ENCODE data around the gene CCDC85C.

The CCDC85C gene

DNA sequence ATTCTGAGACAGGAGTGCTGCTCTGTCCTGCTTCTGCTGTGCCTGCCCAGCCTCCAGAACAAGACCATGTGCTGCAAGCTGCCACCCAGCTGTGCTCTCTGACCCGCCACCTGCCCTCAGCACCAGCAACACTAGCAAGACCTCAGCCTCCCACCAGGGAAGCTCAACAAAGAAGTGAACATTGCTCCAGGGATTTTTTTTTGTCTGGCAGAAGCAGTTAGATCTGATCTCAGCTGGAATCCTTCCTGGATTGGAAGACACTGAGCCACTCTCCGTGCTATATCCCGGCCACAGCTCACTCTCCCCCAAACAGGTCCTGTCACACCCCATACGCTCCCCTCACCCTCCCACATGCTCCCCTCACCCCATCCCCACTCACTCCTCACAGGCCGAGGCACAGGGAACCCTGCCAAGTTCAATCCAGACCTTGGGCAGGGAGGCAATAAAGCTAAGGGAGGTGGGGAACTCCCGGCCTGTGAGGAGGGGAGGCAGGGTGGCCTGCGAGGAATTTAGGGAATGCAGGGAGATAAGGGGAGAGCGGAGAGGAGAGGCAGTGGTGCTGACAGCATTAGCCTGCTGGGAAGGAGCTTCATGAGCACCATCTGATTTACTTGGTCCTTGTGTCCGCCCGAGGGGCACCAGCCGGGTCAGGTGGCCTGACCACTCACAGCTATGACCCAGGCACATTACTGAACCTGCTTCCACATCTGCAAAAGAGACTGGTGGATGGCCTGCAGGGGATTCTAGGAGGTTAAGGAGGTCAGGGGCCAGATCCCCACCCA, 29.7 kb downstream of the CCDC85C start:
- in situ Hi-C loops (cut with MboI; ENCODE audit: low sequenced_read_pairs), result no loop called here

- in situ Hi-C loops (cut with MboI; ENCODE audit: low sequenced_read_pairs), result no loop called here
These were observed 30.4 kb downstream of the CCDC85C start for GRCh38 chr14:99573436-99574098.

- in situ Hi-C loops (cut with MboI; ENCODE audit: low sequenced_read_pairs), result no loop called here
These were observed 31.0 kb downstream of the CCDC85C start for GRCh38 chr14:99573000-99573330.

DNA sequence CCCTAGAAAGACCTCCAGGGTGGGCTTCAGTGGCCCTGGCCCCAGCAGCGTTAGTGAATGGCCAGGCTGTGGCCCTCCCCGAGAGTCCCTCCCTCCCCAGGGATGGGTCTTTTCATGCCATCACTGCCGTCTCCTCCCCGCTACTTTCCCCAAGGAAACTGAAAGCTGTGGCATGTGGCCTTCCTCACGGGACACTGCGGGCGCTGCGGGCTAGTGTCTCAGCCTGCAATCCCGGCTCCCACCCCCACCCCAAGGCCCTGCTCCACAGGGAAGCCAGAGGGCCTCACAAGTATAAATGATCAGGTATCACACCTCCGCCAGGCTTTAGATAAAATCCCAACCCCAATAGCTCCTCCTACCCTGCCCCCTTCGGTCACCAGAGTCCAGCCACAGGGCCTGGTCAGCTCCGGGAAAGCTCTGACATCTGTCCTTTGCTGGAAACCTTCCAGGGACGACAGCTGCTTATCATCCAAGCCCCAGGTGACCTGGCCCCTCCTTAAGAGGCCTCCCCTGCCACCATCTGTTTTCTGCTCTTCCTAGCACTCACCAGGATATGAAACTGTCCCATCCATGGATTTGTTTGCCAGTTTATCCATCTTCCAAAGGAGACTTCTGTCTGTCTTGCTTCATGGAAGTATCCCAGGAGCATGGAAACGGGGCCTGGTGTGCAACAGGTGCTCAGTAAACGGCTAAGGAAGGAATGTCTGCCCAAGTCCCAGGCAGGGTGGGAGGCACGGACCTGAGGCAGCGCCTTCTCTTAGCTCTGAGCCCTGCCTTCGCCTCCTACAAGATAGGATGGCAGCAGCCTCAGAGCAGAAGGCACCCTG, 31.6 kb downstream of the CCDC85C start:
- in situ Hi-C loops (cut with MboI; ENCODE audit: low sequenced_read_pairs), result no loop called here

- in situ Hi-C loops (cut with MboI; ENCODE audit: low sequenced_read_pairs), result no loop called here
These were observed 32.6 kb downstream of the CCDC85C start for GRCh38 chr14:99571303-99571986.

- in situ Hi-C loops (cut with MboI; ENCODE audit: low sequenced_read_pairs), result no loop called here
These were observed 33.3 kb downstream of the CCDC85C start for GRCh38 chr14:99570544-99571302.

DNA sequence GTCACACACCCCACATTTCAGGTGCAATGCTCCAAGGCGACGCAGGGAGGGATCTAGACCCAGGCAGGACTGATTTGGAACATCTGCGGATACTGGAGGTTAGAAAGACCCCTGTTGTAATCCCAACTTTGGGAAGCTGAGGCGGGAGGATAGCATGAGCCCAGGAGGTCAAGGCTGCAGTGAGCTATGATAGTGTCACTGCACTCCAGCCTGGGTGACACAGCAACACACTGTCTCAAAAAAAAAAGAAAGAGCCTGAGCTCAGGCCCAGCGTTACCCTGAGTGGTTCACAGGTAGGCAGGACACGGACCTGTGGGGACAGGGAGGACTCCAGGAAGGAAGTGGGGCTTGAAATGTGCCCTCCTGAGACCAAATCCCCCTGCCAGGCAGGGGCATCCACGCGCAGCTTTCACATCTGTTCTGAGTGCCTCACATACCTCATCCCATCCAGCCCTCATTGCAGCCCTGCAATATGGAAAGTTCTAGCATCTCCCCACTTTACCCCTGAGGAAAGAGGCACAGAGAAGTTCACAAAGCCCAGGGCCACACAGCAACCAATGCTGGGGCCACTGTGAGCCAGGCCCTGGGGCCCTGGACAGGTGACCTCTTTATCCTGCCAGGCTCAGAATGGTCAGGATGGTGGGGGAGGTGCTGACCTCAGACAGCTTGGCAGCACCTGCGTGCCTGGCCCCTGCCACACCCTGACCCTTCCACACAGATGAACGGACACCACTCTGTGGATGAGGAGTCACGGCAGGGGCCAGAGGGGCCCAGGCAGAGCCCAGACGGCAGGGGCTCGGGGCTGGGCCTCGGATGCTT, 34.1 kb downstream of the CCDC85C start:
- in situ Hi-C loops (cut with MboI; ENCODE audit: low sequenced_read_pairs), result no loop called here

DNA sequence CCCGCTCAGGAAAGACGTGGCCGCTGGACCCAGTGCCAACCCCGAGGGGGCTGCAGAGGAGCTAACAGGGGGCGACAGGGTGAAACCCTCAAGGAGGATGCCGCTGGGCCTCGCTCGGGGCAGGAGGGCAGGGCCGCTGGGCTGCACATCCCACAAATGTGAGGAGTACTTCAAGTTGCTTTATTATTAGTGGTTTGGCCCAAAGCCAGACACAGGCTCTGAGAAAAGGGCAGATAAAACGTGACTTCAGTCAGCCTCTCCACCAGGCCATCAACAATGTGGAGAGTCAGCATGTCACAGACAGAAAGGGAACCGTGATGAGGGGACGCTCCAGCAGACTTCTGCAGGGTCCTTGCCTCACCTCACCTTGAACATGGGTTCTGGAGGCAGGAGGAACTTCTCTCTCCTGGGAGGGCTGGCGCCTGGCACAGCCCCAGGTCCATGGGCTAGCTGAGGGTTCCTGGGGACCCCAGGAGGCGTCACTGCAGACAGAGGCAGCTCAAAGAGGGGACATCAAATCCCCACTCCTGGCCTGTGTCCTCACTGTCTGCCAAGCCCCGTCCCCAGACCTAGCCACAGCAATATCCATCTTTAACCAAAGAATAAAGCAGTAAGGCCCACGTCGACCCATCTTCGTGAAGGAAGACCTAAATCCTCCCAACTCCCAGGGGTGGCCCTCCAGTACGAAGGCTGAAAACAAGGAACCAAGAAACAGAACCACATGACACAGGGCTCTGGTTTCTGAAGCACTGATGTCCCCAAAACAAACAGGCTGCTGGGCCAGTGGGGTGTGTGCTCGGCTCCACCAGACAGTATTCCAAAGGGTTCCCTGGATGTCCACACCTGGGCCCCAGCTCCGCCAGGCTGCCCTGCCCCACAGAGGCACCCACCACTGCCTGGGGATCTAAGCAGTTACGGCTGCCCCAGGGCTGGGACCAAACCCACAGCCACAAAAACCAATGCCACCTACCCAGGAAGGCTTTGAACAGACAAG, 35.1 kb downstream of the CCDC85C start:
- in situ Hi-C loops (cut with MboI; ENCODE audit: low sequenced_read_pairs), result no loop called here

- in situ Hi-C loops (cut with MboI; ENCODE audit: low sequenced_read_pairs), result no loop called here
These were observed 37.3 kb downstream of the CCDC85C start for GRCh38 chr14:99566390-99567354.

DNA sequence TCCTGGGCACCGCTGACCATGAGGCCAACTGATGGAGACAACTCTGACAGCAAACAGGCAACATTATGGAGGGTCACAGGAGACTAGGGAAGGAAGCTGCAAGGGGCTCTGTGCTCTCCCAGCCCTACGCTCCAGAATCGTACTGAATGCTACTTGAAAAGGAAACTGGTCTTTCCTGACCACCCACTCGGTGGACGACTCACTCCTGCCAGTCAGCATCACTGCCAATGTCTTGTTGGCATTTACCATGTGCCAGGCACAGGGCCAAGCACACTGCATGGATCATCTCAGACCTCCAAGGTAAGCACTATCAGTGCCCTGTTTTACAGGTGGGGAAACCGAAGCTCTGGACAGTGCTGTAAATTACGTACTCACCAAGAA, 38.0 kb downstream of the CCDC85C start:
- in situ Hi-C loops (cut with MboI; ENCODE audit: low sequenced_read_pairs), result no loop called here

- in situ Hi-C loops (cut with MboI; ENCODE audit: low sequenced_read_pairs), result no loop called here
These were observed 38.6 kb downstream of the CCDC85C start for GRCh38 chr14:99565383-99565782.

DNA sequence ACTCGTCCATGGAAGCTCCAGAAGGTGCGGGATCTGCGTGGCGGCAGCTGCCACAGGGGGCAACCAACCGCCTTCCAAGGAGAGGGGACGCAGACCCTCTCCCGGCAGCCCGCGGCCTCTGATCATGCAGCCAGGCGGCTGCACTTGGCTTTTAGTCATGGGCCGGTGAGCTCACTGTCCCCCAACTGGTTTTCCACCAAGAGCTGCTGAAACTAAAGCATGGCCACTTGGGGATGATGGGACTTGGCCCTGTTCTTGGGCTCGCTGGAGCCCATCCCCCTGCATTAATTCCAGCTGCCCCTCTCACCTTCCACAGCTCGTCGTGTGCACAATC, 39.1 kb downstream of the CCDC85C start:
- in situ Hi-C loops (cut with MboI; ENCODE audit: low sequenced_read_pairs), result no loop called here

DNA sequence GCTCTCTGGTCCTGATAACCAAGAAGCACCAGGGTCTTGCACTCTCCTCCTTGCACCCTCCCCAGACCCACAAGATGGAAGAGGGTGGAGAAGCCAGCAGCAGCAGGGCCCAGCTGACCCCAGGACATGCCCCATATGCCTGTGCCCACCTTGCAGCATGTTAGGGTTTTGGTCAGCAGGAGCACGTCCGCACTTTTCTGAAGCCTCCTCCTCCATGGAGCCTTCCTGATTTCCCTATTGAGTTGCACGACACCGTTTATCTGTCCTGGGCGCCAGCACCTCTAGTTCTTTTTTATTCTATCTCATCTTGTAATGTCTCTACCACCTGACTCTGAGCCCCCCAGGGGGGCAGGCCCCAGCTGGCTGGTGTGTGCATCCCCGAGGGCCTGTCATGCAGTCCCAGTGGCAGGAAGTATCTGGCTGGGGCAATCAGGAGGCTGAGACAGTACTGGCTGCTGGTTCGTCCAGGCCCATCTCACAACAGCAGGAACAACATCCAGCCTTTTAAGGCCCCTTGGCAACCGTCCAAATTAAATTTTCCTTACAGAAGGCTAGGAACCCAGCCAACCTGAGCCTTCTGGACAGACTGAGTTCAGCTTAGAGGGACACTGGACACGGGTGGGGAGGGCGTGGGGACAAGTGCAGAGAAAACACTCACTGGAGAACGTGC, 39.6 kb downstream of the CCDC85C start:
- in situ Hi-C loops (cut with MboI; ENCODE audit: low sequenced_read_pairs), result no loop called here

GRCh38 chr14:99563749-99564129, 40.3 kb downstream of the CCDC85C start:
- in situ Hi-C loops (cut with MboI; ENCODE audit: low sequenced_read_pairs), result no loop called here

DNA sequence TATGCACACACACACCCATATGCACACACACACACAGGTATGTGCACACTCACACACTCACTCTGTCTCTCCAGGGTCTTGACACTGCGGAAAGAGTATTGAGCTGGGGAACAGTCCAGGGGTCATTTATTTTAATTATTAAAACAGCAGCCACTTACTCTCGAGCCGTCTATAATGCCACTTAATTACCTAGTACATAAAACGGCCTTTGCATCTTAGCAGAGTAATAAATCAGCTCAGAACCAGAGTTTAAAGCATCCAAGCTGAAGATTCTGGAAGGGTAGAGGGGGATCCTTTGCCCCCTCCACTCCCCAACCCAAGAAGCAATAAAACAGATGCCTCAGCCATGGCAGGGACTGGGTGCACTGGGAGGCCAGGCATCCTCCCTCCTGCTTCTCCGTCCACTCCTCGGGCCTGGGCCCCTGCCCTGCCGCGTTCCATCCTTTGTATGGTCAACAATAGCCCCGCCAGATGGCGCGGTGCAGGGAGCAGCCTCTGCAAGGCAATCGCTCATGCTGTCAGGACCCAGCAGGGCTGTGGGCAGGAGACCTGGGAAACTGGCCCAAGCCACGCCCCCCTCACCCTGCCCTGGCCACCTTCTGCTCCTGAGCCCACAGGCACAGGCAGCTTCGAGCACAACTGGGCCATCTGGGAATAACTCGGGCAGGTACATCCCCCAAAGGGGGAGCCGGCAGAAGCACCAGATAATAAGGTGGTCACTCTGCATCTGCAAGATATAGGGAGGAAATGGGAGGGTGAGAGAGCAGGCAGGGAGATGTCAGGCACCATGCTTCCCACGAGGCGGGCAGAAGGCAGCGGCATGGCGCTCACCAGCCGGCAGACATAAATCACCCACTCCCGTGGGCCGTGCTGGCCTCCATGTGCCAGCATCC, 40.9 kb downstream of the CCDC85C start:
- in situ Hi-C loops (cut with MboI; ENCODE audit: low sequenced_read_pairs), result no loop called here

- in situ Hi-C loops (cut with MboI; ENCODE audit: low sequenced_read_pairs), result no loop called here
These were observed 42.1 kb downstream of the CCDC85C start for GRCh38 chr14:99561864-99562263.
